Loucy (cell line): ENCODE measurements around the gene FEM1B.

ENCODE experiments used
- CTCF ChIP-seq: fragments of 200-600 bp; sonication (generic); conservative IDR thresholded peaks from 2 replicates; pipeline ENCODE4 v1.5.1; 2014; ENCODE audit warnings: mild to moderate bottlenecking, antibody characterized with exemption, low read length
- EZH2phosphoT487 ChIP-seq: fragments of 200-600 bp; IDR thresholded peaks from 2 replicates; pipeline ENCODE4 v1.6.1; 2018; ENCODE audit warnings: antibody characterized with exemption, mild to moderate bottlenecking, moderate library complexity, borderline replicate concordance

DNA sequence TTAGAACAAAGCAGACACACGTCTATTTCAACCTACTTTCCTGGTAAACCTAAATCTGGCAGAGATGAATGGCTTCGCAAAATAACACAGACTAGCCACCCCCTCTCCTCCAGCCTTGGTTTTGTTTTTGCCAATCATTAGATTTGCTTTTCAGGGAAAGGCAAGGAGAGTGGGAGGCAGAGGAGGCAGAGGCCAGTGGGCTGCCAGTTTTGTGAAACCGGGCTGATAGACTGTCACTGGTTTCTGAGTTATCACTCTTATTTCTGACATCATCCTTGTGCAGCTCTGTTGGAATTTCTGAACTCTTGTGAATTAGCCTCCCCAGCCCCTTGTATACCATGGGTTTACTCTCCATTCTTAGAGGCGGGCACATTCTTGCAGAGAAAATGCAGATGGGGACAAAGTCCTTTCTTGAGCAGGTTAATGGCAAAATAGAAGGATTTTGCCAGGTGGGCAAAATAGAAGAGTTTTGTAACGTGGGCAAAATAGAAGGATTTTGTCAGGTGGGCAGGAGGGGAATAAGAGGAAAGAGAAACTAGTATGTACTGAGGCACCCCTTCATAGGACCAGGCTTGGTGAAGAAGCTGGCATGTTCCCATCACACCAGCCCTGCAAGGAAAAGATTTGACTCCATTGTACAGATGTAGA lies 3.2 kb upstream of the FEM1B start:
- no peak for TF ChIP-seq CTCF
- no peak for TF ChIP-seq EZH2phosphoT487
